Measurements from ENCODE around the gene LSR.
A peak's percentile ranks its signal among the peaks of the same experiment; 100 is the strongest.

LSR gene

DNA sequence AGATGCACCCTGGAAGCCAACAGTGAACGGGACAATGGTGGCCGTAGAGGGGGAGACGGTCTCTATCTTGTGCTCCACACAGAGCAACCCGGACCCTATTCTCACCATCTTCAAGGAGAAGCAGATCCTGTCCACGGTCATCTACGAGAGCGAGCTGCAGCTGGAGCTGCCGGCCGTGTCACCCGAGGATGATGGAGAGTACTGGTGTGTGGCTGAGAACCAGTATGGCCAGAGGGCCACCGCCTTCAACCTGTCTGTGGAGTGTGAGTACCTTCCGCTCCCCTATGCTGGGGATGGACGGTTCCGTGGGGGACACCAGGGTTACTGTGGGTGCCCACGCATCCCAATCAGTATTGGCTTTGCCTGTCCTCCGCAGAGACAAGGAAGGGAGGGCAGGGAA is 53.6 kb downstream of the LSR start:
- DNase-seq: no peak

DNA sequence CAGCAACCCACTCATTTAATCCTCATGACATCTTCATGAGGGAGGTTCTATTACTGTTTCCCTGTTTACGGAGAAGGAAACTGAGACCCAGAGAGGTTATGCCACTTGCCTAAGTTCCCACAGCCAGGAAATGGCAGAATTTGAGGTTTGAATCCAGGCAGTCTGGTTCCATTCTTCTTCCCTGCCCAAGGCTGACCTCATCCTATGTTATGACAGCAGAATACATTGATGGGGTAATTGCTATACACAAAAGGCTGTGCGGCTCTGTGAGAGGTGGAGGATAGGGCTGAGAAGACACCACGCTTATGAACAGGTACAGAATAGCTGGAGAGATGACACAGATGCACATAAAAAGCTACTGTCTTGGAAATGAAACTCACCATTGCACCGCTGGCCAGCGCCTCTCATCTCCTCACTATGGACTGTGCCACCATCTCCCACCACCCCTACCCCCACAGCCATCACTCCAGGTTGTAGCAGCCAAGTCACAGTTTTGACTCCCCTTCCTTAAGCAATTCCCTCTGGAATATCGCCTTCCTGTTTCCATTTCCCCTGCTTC is 54.6 kb downstream of the LSR start:
- DNase-seq: peak in 3 of 4 experiments; percentile 40 to 45 (median 45)

DNA sequence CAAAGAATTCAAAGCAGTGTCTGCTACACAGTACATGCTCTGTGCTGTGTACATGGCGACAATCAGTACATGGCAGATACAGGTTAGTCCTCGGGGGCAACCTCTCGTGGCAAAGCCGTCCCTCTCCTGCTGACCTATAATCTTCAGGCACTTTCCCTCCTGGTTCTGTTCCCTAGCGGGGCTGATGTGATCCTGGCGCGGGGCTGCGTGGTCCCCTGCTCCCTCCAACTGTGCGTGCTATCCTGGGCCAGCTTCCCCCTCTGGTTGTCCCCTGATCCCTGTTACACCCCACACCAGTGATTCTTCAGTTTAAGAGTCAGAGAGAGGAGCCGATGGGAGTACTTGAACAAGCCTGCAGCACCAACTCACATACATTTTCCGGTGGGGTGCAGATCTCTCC is 55.2 kb downstream of the LSR start:
- DNase-seq: no peak

- DNase-seq: peak in 1 of 4 experiments; percentile 29
Observed at GRCh38 chr19:35305181-35305580, 56.4 kb downstream of the LSR start.

GRCh38 chr19:35306473-35307246 is 57.9 kb downstream of the LSR start:
- no peak for DNase-seq

DNA sequence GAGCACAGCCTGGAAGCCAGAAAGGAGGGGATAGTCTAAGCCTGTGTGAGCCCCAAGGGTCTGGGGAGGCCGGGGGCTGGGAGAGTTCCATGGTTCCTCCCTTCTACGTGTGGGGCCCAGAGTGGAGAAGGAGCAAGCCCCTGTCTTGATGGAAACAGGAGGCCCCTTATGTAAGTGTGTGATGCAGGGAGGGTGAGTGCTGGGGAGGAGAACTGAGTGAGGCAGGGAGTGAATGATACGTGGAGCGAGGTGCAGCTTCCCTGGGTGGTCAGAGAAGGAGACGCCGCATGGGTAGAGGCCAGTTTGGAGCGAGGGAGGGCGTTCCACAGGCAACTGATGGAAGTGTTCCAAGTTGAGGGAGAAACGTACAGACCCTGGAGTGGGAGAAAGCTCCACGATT is 59.1 kb downstream of the LSR start:
- DNase-seq: no peak

- no peak for DNase-seq
Observed at GRCh38 chr19:35308910-35309309, 60.1 kb downstream of the LSR start.

- no peak for DNase-seq
Observed at GRCh38 chr19:35309481-35310279, 60.9 kb downstream of the LSR start.

- DNase-seq: no peak
Observed at GRCh38 chr19:35310331-35310730, 61.5 kb downstream of the LSR start.

GRCh38 chr19:35310811-35311465 is 62.1 kb downstream of the LSR start:
- no peak for DNase-seq

GRCh38 chr19:35311901-35312665 is 63.3 kb downstream of the LSR start:
- no peak for DNase-seq

GRCh38 chr19:35313587-35313986 is 64.8 kb downstream of the LSR start:
- DNase-seq: no peak

- DNase-seq: no peak
Observed at GRCh38 chr19:35314031-35314430, 65.2 kb downstream of the LSR start.

DNA sequence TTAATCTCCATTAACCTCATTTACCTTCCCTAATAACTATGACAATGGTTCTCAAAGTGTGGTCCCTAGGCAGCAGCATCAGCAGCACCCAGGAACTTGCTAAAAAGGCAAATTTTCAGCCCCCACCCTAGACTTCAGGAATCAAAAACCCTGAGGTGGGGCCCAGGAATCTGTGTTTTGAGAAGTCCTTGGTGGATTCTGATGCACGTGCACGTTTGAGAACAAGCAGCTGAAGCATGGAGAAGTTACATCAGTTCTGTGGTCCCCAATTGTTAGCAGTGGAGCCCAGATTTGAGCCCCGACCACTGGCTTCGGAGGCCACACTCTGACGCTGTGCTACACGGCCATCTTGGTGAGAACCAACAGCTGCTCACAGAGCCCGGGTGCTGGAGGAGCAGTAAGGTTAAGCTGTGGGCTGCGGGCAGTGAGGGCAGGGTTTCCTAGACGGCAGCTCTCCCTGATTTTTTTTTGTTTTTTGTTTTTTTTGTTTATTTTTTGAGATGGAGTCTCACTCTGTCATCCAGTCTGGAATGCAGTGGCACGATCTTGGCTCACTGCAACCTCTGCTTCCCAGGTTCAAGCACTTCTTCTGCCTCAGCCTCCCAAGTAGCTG is 66.2 kb downstream of the LSR start:
- DNase-seq: no peak

- no peak for DNase-seq
Observed at GRCh38 chr19:35315883-35316282, 67.1 kb downstream of the LSR start.

- no peak for DNase-seq
Observed at GRCh38 chr19:35316560-35316959, 67.8 kb downstream of the LSR start.

All from suppressor macrophage (primary cell).